H9 (cell line): Measurements from ENCODE around the gene IL6ST. TPM values are rescaled to one million over a fixed set of nuclear protein-coding genes. Genes with fewer than 3 reads are reported as not detected.

Experiments used
- DNase-seq: peaks from one replicate; pipeline ENCODE4 v3.0.0-alpha.2; 2017
- H2AFZ ChIP-seq: one replicate; pipeline ENCODE4 v1.6.1; 2013; ENCODE audit warnings: mild to moderate bottlenecking, low read length, control low read depth, moderate library complexity
- H2AK5ac ChIP-seq: 2 replicates; pipeline ENCODE4 v1.6.1; 2013; ENCODE audit warnings: low read length, control low read depth, mixed read lengths; ENCODE audit not compliant: insufficient read length
- H2BK120ac ChIP-seq: one replicate; pipeline ENCODE4 v1.6.1; 2013; ENCODE audit warnings: low read depth, mild to moderate bottlenecking, low read length, control low read depth, inconsistent platforms; ENCODE audit not compliant: poor library complexity, severe bottlenecking
- H2BK12ac ChIP-seq: 2 replicates; pipeline ENCODE4 v1.6.1; 2013; ENCODE audit warnings: low read length, control low read depth, mixed read lengths, low read depth; ENCODE audit not compliant: insufficient read length
- H2BK15ac ChIP-seq: 2 replicates; pipeline ENCODE4 v1.6.1; 2013; ENCODE audit warnings: low read depth, low read length, control low read depth
- H2BK20ac ChIP-seq: one replicate; pipeline ENCODE4 v1.6.1; 2013; ENCODE audit warnings: low read depth, mild to moderate bottlenecking, low read length, control low read depth, inconsistent platforms; ENCODE audit not compliant: poor library complexity, severe bottlenecking
- H2BK5ac ChIP-seq: 2 replicates; pipeline ENCODE4 v1.6.1; 2013; ENCODE audit warnings: low read length, control low read depth, mixed read lengths; ENCODE audit not compliant: insufficient read length
- H3K14ac ChIP-seq: 2 replicates; pipeline ENCODE4 v1.6.1; 2013; ENCODE audit warnings: low read length, control low read depth; ENCODE audit not compliant: insufficient read depth
- H3K18ac ChIP-seq: 2 replicates; pipeline ENCODE4 v1.6.1; 2013; ENCODE audit warnings: low read depth, mild to moderate bottlenecking, mixed read lengths, low read length, control low read depth; ENCODE audit not compliant: insufficient read length
- H3K23ac ChIP-seq: 2 replicates; pipeline ENCODE4 v1.6.1; 2013; ENCODE audit warnings: low read length, control low read depth, mixed read lengths, low read depth; ENCODE audit not compliant: insufficient read length
- H3K23me2 ChIP-seq: 2 replicates; pipeline ENCODE4 v1.6.1; 2013; ENCODE audit warnings: low read depth, mild to moderate bottlenecking, mixed read lengths, low read length, control low read depth; ENCODE audit not compliant: insufficient read length, poor library complexity, severe bottlenecking
- H3K27ac ChIP-seq: 2 replicates; pipeline ENCODE4 v1.5.1; 2013; ENCODE audit warnings: low read length, control low read depth, mixed read lengths, low read depth; ENCODE audit not compliant: insufficient read length
- H3K27me3 ChIP-seq: 2 replicates; pipeline ENCODE4 v1.6.1; 2013; ENCODE audit warnings: low read length, control low read depth, inconsistent platforms; ENCODE audit not compliant: insufficient read depth
- H3K4ac ChIP-seq: 2 replicates; pipeline ENCODE4 v1.6.1; 2013; ENCODE audit warnings: low read depth, mild to moderate bottlenecking, control low read depth, inconsistent platforms, low read length, moderate library complexity
- H3K4me1 ChIP-seq: 2 replicates; pipeline ENCODE4 v1.6.1; 2013; ENCODE audit warnings: low read length, control low read depth, inconsistent platforms; ENCODE audit not compliant: insufficient read depth
- H3K4me2 ChIP-seq: 2 replicates; pipeline ENCODE4 v1.6.1; 2013; ENCODE audit warnings: low read length, control low read depth, mixed read lengths; ENCODE audit not compliant: insufficient read length, insufficient read depth
- H3K56ac ChIP-seq: 2 replicates; pipeline ENCODE4 v1.6.1; 2013; ENCODE audit warnings: low read depth, mild to moderate bottlenecking, mixed read lengths, low read length, control low read depth; ENCODE audit not compliant: insufficient read length
- H3K79me1 ChIP-seq: 2 replicates; pipeline ENCODE4 v1.6.1; 2013; ENCODE audit warnings: low read depth, mild to moderate bottlenecking, moderate library complexity, low read length, control low read depth, inconsistent platforms; ENCODE audit not compliant: insufficient read depth, poor library complexity, severe bottlenecking
- H3K79me2 ChIP-seq: 2 replicates; pipeline ENCODE4 v1.6.1; 2013; ENCODE audit warnings: low read length, control low read depth, inconsistent platforms; ENCODE audit not compliant: insufficient read depth
- H3K9ac ChIP-seq: 2 replicates; pipeline ENCODE4 v1.6.1; 2013; ENCODE audit warnings: low read length, control low read depth, mixed read lengths; ENCODE audit not compliant: insufficient read length; ENCODE audit errors: extremely low read depth
- H3K9me3 ChIP-seq: one replicate; pipeline ENCODE4 v1.6.1; 2013; ENCODE audit warnings: low read depth, low read length, inconsistent platforms; ENCODE audit not compliant: control insufficient read depth
- H3T11ph ChIP-seq: one replicate; pipeline ENCODE4 v1.6.1; 2013; ENCODE audit warnings: mild to moderate bottlenecking, low read length, control low read depth, inconsistent platforms
- H4K20me1 ChIP-seq: one replicate; pipeline ENCODE4 v1.6.1; 2013; ENCODE audit not compliant: control insufficient read depth, insufficient read length, insufficient read depth
- H4K5ac ChIP-seq: 2 replicates; pipeline ENCODE4 v1.6.1; 2013; ENCODE audit warnings: low read depth, mild to moderate bottlenecking, mixed read lengths, low read length, control low read depth; ENCODE audit not compliant: insufficient read length
- H4K8ac ChIP-seq: replicated peaks from 2 replicates; pipeline ENCODE4 v1.6.1; 2013; ENCODE audit warnings: low read length, control low read depth, mixed read lengths, low read depth; ENCODE audit not compliant: insufficient read length
- H4K91ac ChIP-seq: 2 replicates; pipeline ENCODE4 v1.6.1; 2013; ENCODE audit warnings: low read depth, mild to moderate bottlenecking, moderate library complexity, mixed read lengths, low read length, control low read depth; ENCODE audit not compliant: insufficient read length
- H3K27ac Mint-ChIP-seq, 3 experiments: 2 replicates in 2 of 3; 3 replicates in 1 of 3; pipeline ENCODE4 v1.8.0; 2020 to 2021; ENCODE audit warnings: mixed read lengths in 3 of 3, mild to moderate bottlenecking in 1 of 3, moderate library complexity in 1 of 3
- H3K27me3 Mint-ChIP-seq: 2 replicates; pipeline ENCODE4 v1.8.0; 2021; ENCODE audit warnings: low read depth, mild to moderate bottlenecking, moderate library complexity, mixed read lengths
- H3K36me3 Mint-ChIP-seq, 3 experiments: 2 replicates in 2 of 3; 3 replicates in 1 of 3; pipeline ENCODE4 v1.8.0; 2020 to 2021; ENCODE audit warnings: low read depth in 3 of 3, mixed read lengths in 3 of 3; ENCODE audit not compliant: insufficient read depth in 1 of 3
- H3K4me1 Mint-ChIP-seq, 2 experiments: 2 replicates each; pipeline ENCODE4 v1.8.0; 2020; ENCODE audit warnings: mixed read lengths in 2 of 2
- H3K4me3 Mint-ChIP-seq, 2 experiments: 2 replicates in 1 of 2; 3 replicates in 1 of 2; pipeline ENCODE4 v1.8.0; 2020 to 2021; ENCODE audit warnings: mild to moderate bottlenecking in 2 of 2, mixed read lengths in 2 of 2, moderate library complexity in 1 of 2
- H3K9me3 Mint-ChIP-seq, 2 experiments: 2 replicates in 1 of 2; 3 replicates in 1 of 2; pipeline ENCODE4 v1.8.0; 2020; ENCODE audit warnings: mild to moderate bottlenecking in 2 of 2, mixed read lengths in 2 of 2, moderate library complexity in 1 of 2
- WGBS: extraction: QIAGEN DNeasy Blood & Tissue Kit; methylation state at CpG from one replicate; pipeline ENCODE4 v1.1.7; 2013; ENCODE audit warnings: missing lambda C conversion rate, low lambda C conversion rate, mixed read lengths; ENCODE audit not compliant: insufficient read length; ENCODE audit errors: extremely low coverage; 5-methylcytosine and 5-hydroxymethylcytosine counted together
- total RNA-seq: library from RNA; stranded (reverse); gene quantifications from 2 replicates; pipeline ENCODE4 v1.2.1, GENCODE V29; 2021
- TF ChIP-seq, protein P1 (sequence below): fragments of 200-600 bp; sonication (generic); conservative IDR thresholded peaks from 3 replicates; pipeline ENCODE4 v1.8.0; 2021; ENCODE audit warnings: antibody characterized with exemption, mild to moderate bottlenecking

IL6ST gene
- total RNA-seq, 1 experiment from 2014 or later = 11.1 TPM

DNA sequence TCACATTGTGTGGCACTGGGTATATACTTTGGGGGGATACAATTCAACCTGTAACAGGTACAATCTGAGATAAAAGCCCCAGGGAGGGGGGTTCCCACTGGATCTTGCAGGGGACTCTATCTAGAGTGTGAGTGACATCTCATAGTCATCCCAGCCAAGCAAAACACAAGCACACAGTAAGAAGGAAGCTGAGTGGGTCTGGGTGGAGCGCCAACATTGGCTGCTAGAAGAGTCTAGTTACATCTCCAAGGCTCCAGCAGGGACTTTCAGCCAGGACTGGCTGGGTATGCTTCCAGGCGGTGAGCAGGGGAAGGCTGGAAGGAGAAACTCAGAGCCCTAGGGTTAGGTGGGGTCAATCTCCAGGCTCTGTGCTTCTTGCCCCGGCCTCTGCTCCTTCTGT, 90.6 kb downstream of the IL6ST start:
- H3K18ac ChIP-seq = no peak overlapping the region
- DNase-seq = no peak
- Mint-ChIP-seq H3K27ac (no peak overlapping the region; a peak in 2 of 7 replicates), H3K4me1 (no peaks in the 10 kb centered on the region), H3K36me3 (no peaks in the 10 kb centered on the region), H3K4me3 (no peak overlapping the region), H3K27me3 (no peaks in the 10 kb centered on the region; the same call in 1 of the 2 replicates), H3K9me3 (no peaks in the 10 kb centered on the region)
- TF ChIP-seq, protein P1, sequence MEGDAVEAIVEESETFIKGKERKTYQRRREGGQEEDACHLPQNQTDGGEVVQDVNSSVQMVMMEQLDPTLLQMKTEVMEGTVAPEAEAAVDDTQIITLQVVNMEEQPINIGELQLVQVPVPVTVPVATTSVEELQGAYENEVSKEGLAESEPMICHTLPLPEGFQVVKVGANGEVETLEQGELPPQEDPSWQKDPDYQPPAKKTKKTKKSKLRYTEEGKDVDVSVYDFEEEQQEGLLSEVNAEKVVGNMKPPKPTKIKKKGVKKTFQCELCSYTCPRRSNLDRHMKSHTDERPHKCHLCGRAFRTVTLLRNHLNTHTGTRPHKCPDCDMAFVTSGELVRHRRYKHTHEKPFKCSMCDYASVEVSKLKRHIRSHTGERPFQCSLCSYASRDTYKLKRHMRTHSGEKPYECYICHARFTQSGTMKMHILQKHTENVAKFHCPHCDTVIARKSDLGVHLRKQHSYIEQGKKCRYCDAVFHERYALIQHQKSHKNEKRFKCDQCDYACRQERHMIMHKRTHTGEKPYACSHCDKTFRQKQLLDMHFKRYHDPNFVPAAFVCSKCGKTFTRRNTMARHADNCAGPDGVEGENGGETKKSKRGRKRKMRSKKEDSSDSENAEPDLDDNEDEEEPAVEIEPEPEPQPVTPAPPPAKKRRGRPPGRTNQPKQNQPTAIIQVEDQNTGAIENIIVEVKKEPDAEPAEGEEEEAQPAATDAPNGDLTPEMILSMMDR = no peak
- no peak overlapping the region for H2BK12ac ChIP-seq
- H3K4me1 ChIP-seq = no peaks in the 10 kb centered on the region
- no peaks in the 10 kb centered on the region for H3K79me2 ChIP-seq
- H2AFZ ChIP-seq = no peak overlapping the region
- no peak overlapping the region for H3K4ac ChIP-seq
- H3K79me1 ChIP-seq = no peaks in the 10 kb centered on the region
- H3K27ac ChIP-seq = no peak overlapping the region
- no peak overlapping the region for H4K5ac ChIP-seq
- H3K27me3 ChIP-seq = no peaks in the 10 kb centered on the region
- no peak overlapping the region for H2BK5ac ChIP-seq
- no peak overlapping the region for H3K4me2 ChIP-seq
- H4K20me1 ChIP-seq = no peaks in the 10 kb centered on the region
- WGBS = no CpG with 5 or more reads among the region's 3 CpGs
- no peak overlapping the region for H4K8ac ChIP-seq
- no peak overlapping the region for H4K91ac ChIP-seq
- H2BK20ac ChIP-seq = no peak overlapping the region
- no peak overlapping the region for H2BK120ac ChIP-seq
- no peak overlapping the region for H2AK5ac ChIP-seq
- H3T11ph ChIP-seq = no peak overlapping the region
- H2BK15ac ChIP-seq = no peak overlapping the region
- no peaks in the 10 kb centered on the region for H3K23me2 ChIP-seq
- no peaks in the 10 kb centered on the region for H3K9me3 ChIP-seq
- no peak overlapping the region for H3K14ac ChIP-seq
- no peak overlapping the region for H3K23ac ChIP-seq
- no peak overlapping the region for H3K56ac ChIP-seq
- no peak overlapping the region for H3K9ac ChIP-seq
